HG02571 (cell line): ENCODE data around the gene MRPL53.
"Not testable (repeated sequence)": the region's sequence is repeated elsewhere in the genome, so short reads cannot be mapped to it uniquely, and the experiment has no call there.

ENCODE experiments used
- ATAC-seq: cut with Tn5 transposase; IDR thresholded peaks from one replicate; pipeline ENCODE4 v1.9.1; 2021; ENCODE audit warnings: mild to moderate bottlenecking, moderate library complexity; ENCODE audit not compliant: unreplicated experiment

Gene MRPL53

DNA sequence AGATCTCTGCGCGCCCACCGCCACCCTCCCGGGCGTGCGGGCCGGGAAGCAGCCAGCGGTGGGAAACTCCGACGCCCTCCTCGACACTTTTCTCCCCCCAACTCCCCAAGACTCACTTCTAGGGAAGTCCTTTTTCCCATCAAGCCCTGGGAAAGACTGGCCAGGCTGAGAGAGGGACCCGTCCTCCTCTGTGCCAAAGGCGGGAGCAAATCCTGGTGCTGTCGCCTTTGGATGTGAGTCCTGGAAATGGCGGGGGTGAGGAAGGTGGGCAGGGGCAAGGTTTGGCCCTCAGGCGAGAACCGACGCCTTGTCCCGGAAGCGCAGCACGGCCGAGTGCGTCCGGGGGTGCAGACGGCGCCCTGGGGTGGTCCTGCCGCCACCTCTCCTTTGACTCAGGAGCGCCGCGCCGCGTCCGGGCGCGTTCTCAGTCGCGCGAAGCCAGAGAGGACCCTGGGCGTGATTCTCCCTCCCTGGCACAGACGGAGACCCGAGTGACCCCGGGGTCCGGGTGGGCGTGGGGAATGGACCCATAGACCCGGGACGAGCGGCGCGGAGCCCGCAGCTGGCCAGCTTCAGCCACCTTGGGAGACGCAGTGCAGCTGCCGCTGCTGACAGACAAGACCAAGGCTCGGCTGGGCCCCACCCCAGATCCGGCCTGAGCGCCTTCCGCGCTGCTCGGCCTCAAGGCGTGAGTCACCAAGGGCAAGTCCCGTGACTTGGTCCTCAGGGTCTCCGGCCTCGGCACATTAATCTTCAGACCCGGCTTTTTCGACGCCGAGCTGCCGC, 30.4 kb upstream of the MRPL53 start:
- peak; percentile 35 for ATAC-seq

DNA sequence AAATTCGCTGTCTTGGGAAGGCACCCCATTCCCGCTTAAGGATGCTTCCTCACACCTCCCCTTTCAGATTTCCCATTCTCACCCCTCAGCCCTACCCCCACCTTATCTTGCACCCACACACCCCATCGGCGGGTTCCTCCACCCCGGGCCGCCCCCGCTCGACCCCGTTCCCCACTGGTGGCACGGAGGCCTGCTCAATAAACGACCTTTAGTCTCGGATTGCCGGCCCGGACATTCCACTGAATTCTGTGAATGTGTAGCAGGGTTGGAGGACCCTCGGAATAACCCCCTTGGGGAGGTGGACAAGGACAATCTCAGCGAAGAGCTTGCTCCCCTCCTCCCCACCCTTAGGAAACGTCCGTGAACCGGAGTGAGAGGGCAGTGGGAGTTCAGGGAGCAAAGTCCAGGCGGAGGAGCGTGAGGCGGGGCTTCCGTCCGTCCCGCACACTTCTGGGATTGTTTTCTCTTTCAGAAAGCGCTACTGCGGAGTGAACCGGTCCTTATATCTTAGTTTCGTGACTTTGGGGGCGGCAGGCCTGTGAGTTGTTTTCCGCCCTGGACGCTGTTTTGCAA, 29.8 kb upstream of the MRPL53 start:
- ATAC-seq: no peak

DNA sequence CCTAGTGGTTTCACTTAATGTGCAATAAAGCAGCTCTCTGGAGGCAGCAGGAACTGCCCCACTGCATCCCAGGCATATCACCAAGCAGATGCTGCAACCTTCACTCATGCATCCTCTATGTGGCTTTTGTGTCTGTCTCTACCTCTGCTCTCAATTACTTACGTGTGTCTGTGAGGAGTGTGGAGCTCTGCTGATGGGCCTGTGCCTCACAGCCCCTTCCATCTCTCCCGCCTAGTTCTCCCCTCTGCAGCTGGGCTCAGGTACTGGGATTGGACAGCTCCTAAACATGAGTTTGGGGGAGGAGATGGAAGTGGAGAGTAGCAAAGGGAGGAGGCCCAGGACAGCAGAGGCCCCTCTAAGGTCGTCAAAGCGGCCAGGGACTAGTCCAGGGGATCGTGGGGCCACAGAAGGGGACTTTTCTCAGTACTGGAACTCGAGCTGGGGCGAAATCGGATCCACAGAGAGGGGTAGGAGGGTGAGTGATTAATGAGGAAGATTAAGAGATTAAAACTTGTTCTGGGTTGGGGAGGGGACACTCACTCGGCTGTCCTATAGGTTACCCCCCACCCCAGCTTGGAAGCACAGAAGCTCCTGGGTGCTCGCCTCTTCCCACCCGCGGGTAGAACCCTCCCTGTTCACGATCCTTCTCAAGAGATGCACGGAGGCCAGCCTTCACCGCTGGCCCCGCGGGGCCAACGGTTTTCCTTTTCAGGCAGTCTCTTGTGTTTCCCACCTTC, 29.0 kb upstream of the MRPL53 start:
- no peak for ATAC-seq

DNA sequence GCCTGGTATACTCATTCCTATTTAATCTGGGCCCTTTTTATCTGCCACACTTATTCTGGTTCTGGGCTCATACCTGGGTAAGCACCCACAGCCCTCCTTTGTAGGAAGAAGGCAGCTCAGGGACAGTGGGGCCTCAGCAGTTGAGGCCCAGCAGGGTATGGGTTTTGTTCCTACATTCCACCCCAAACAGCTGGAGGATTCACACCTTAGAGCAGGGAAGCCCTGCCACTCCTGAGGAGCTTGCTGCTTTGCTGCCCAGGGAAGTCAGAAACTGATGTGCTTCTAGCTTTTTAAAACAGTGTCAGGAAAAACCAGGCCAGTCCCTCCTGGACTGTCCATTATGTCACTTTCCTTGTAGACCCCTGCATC, 28.1 kb upstream of the MRPL53 start:
- no peak for ATAC-seq

DNA sequence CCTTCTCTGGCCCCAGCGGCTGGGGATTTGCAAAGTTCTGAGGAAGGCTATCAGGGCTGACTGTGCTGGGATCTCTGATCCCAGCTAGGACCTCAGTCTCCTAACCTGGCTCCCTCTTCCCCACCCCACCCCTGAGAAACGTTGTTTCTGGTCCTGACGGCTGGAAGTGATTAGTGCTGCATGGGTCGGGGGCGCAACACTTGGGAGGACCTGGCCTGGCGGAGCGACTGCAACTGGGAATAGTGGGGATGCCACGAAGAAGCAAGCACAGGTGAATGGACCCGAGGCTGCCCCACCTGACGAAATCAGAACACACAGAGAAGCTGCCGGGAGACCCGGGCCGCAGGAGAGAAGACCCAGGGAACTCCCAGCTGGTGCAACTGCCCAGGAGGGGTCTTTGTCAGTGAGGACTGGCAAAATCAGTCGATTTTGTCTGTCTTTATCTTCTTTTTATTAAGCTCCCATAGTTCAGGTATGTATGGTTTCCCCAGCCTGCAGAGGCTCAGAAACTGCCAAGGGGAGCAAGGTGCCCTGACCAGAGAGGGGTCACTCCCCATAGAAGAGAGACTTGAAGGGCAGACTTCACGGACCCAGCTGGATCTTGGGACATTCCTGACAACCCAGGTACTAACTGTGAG, 27.6 kb upstream of the MRPL53 start:
- no peak for ATAC-seq

DNA sequence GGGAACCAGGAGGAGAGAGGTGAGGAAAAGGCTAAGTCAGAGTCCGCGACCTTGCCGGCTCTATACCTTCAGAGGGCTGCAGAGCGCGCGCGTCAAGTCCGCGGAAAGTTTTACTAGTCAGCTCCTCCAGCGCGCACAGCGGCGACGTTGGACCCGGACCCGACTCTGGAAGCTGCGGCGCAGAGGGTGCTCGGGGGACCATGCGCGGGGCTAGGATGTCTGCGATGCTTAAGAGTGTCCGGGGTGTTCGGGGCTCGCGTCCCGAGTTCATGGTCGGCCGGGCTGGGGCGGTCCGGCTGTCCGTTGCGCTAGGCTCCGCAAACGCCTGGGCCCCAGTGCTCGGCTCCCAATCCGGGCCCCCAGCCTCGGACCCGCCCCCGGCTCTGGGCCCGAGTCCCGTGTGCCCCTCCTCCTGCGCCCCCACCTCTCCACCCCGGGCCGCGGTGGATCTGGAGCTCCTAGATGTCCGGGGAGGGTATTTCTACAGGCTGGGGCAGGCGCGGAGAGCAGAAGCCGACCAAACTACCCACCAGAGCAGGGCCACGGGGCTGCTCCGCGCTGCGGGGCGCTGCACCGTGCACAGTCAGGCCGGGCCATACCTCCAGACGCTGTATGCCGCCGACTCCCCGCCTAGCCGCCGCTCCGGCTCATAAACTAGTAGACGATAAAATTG, 26.9 kb upstream of the MRPL53 start, which contains the start of gene LBX2:
TSS of gene LBX2 (minus strand) at position 337 of the 673 bp plus-strand sequence. CDS start at position 271, 66 bp downstream.
- no peak for ATAC-seq

DNA sequence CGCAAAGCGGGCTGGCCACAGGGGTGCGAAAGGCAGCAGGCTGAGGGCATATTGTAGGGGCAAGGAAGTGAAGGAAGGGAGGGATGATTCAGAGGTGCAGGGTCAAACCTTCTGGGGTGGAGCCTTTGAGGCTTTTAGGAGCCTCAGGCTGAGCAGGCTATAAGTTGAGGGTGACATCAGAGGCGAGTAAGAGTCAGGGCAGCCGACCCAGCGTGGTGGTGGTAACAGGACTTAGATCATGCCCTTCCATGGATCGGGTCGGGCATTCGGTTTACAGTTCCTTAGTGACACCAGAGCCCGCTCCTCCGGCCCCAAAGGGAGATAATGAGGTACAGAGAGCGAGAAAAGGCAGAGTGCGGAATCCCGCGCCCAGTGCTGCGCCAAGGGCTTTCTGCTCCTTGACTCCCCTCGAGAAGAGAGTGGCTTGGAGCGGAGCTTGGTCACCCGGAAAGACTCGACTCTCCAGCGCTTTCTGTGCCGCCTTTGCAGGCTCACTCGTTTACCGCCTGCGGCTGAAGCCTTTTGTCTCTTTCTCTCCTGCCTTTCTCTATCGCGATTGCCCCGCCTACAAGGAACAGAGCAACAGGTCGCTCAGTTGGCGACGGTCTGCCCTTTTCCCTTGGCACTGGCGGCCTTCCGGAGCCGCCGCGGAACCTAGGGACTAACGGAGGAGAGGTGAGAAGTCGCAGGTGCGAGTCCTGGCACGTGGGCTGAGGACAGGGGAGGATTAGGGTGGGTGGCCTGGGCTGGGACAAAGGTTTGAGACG, 26.2 kb upstream of the MRPL53 start:
- ATAC-seq: no peak

DNA sequence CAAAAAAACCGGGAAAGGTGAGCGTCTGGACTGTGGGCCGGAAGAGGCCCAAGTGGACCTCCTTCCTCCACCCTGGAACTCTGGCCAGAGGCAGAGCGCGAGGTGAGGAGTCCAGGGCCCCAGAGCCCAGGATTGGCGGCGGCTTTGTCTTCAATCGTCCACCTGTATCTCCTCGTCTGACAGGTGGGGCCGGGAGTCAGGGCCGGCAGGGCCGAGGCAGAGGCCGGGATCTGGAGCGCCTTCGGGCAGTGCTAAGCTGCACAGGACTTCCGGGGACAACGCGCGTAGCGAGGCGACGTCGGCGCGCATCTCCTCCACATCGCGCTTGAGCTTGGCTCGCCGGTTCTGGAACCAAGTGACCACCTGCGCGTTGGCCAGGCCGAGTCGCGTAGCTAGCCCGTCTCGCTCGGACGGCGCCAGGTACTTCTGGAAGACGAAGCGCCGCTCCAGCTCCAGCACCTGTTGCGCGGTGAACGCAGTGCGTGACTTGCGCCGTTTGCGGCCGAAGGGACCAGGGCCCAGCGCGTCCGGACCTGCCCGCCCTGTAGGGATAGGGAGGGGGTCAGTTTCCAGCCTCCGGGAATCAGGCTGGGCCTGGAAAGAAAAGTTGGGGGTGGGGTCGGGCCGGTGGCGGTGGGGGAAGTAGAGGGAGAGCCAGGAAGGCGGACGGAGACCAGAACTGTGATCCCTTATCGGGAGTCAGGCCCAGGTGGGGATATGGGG, 25.5 kb upstream of the MRPL53 start:
- ATAC-seq: no peak

DNA sequence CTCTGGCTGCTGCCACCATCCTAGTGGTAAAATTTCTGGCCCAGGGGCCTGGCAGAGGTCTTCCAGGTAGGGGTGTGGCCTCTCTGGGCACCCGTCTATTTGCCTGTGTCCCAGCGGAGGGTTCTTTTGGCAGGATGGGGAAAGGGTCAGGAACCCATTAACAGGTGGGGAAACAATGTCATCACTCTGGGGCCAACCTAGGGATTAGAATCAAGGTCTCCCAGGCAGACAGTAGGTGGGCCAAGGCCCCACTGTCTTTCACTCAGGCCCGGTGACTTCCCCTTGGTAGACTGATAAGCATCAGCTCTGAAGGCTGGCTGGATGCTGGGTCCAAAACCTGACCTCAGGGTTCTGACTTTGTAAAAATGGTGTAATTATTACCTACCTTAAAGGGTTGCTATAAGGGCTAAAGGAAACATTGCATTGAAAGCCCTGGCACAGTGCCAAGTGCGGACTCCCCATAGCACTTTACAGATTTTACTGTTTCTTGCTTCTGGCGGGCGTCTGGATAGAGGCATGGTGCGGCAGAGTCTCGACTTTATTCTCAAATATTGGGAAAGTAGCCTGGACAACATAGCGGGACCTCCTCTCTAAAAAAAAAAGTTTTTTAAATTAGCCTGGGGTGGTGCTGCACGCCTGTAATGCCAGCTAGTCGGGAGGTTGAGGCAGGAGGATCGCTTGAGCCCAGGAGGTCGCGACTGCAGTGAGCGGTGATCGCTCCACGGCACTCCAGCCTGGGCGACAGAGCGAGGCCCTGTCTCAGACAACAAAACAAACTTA, 24.7 kb upstream of the MRPL53 start:
- no peak for ATAC-seq

DNA sequence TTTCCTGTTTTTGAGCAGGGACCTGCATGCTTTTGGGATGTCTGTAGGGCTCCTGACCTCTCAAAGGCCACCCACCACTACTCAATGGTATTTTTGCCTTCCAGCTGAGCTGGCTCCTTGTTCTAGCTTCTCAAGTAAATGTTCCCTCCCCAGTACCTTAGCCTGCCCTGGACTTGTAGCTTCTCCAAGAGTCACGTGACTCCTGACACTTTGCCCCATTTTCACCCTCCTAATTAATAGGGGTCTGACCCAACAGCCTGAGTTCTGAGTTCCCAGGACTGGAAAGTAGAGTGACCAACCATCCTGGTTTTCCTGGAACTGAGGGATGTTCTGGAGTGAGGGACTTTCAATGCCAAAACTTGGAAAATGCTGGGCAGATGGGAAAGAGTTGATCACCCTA, 23.0 kb upstream of the MRPL53 start:
- ATAC-seq: no peak

DNA sequence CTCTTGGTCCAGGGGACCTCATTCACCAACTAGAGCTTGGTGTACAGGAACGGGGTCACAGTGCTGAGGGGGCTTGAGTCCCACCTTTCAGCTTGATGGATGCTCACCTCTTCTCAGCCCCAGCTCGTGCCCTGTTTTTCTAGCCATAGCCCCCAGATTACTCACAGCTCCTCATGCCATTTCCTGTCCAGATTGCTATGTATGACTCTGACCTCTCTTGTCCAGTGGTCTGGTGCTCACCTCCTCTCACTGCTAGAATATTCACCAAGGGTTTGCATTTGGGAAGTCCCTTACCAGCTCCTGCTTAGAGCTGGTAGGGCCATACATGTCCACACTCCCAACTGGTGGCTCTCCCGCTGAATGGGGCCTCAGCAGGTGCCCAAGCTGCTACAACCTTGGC, 21.1 kb upstream of the MRPL53 start:
- ATAC-seq: no peak

DNA sequence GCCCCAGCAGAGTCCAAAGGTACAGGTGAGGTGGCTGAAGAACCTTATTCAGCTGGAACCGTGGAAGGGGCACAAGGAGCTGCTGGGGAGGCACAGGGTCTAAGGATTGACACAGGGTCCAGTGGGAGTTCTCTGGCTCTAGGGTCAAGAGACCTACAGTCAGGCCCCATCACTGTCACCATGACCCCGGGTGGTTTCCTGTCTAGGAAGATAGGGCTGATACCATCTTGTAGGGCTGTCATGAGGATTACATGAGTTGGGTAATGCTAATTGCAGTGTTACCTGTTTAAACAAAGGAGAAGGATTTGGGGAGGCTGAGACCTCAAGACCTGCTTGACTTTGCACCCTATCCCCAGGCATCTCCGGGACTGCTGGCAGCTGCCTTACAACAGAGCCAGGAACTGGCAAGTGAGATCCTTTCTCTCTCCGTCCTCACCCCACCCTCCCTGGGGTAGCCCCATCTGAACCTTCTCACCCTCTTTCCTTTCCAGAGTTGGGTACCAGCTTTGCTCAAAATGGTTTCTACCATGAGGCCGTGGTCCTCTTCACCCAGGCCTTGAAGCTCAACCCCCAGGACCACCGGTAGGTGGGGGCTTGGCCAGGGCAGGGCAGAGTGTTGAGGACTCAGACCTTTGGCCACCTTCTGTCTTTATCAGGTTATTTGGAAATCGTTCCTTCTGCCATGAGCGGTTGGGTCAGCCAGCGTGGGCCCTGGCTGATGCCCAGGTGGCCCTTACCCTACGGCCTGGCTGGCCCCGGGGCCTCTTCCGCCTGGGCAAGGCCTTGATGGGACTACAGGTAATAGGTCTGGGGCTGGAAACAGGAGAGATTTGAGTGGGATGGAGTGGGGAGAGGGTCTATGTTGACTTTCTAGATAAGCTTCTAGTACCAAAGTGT, 19.4 kb upstream of the MRPL53 start:
- ATAC-seq: no peak

DNA sequence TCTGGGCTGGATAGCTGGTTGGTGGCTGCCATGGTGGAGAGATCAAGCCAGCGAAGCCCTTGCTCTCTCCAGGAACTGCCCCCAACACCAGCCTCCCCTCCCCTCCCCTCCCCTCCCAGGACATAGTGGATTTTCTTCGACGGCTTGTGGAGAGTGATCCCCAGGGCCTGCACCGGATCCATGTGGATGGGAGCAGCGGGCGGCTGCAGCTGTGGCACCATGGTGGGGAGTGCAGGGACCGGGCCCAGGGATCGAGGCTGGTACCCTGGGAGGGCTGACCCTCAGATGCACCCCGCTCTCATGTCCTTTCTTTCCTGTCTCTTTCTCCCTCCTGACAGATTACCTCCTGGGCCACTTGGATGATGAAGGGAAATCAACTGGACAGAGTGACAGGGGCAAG, 17.4 kb upstream of the MRPL53 start:
- ATAC-seq: no peak

DNA sequence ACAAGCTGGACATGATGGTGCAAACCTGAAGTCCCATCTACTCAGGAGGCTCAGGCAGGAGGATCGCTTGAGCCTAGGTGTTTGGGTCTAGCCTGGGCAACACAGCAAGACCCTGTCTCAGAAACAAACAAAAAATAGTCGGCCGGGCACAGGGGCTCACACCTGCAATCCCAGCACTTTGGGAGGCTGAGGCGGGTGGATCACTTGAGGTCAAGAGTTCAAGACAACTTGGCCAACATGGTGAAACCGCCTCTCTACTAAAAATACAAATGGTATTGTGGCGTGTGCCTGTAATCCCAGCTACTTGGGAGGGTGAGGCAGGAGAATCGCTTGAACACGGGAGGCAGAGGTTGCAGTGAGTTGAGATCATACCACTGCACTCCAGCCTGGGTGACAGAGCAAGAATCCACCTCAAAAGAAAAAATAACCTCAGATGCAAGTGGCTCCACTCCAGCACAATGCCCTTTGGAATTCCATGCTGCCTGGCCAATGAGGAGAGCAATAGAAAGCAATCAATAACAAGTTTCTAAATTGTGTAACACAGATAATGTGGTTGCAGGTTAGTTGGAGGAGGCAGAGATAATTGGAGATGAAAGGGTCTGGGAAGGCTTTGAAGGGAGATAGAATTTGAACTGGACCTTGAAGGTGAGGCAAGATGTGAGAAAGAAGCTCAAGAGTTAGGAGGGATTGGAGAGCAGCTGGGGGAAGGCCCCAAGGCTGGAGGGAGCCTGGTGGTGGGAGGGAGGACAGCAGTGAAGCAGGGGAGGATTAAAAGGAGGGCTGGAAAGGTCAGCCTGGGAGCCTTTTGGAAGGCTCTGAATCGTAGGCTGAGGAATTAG, 16.4 kb upstream of the MRPL53 start:
- ATAC-seq: no peak

DNA sequence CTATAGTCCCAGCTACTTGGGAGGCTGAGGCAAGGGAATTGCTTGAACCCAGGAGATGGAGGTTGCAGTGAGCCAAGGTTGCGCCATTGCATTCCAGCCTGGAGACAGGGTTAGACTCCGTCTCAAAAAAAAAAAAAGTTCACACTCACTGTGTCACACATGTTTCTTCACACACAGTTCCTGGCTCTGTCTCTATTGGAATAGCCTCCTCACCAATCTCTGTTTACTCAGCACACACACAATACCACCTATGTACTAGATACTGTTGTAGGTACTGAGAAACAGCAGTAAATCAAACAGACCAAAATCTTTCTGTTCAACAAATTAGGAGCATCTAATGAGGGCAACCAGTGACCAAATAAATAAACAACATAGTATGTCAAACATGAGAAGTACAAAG, 13.7 kb upstream of the MRPL53 start:
- no peak for ATAC-seq

DNA sequence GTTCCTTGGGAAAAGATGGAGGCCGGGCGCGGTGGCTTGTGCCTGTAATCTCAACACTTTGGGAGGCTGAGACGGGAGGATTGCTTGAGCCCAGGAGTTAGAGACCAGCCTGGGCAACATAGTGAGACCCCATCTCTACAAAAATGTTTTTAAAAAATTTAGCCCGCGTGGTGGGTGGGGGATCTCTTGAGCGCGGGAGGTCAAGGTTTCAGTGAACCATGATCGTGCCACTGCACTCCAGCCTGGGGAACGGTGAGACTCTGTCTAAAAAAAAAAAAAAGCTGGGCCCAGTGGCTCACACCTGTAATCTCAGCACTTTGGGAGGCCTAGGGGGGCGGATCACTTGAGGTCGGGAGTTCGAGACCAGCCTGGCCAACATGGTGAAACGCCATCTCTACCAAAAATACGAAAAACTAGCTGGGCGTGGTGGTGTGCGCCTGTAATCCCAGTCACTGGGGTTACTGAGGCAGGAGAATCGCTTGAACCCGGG, 11.2 kb upstream of the MRPL53 start:
- ATAC-seq: not testable (repeated sequence)
